Kasumi-1 (cell line): ENCODE results near the gene LRIT3.
"Not testable (repeated sequence)": the region's sequence is repeated elsewhere in the genome, so short reads cannot be mapped to it uniquely, and the experiment has no call there.

Experiments
- DNase-seq, 2 experiments: peaks; one replicate each; lab custom pipeline; 2025; lab: John Stamatoyannopoulos, UW

The LRIT3 gene

GRCh38 chr4:109848501-109848900, 594 bp downstream of the LRIT3 start:
- DNase-seq = no peak

DNA sequence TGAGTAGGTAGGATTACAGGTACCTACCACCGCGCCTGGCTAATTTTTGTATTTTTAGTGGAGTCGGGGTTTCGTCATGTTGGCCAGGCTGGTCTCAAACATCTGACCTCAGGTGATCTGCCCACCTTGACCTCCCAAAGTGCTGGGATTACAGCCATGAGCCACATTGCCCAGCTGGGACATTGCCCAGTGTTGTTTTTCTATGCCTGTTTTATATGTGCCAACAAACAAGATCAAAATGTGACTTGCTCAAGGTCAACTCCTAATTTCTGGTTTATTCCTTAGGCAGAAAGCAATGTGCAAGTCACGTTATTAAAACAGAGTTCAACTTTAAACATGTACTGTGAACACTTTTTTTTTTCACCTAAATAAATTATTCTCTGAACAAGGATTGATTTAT, 2.7 kb downstream of the LRIT3 start:
- DNase-seq = no peak

DNA sequence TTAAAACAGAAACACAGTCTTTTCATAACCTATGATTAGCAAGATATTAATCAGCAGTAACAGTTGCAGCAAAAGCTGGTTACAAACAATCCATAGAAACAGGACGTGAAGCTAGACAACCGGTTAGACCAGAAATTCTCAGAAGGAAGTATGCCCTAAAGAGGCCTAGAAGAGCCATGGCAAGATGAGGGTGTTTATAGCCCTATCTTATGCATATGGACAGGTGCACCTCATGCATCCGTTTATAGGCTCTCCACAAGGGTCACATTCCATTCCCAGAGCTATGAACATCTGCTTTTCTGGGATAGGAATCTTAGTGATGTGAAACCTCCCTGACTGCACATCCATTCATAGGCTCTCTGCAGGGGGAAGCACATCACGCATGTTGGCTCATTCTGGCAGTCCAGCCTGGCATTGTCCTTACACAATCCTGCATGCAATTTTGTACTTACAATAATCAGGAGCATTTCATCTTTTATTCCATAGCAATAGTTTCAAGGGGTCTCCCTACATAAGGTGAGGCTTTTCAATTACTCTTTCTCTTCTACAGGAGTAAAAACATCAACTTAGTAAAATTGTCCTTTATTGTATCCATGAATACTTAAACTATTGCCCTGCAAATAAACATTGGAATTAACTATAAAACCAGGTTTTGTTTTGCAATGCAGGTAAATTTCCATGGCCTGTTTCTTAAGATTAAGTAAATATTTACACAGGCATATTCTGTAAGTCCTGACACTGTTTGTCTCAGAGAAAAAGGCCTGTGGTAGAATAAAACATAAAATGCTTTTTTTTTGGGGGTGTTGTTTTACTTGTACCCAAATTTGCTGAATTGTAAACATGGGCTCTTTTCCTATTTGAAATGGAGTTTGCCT, 11.8 kb downstream of the LRIT3 start:
- not testable (repeated sequence) for DNase-seq

- no peak for DNase-seq
These were observed 13.4 kb downstream of the LRIT3 start for GRCh38 chr4:109861271-109861670.

GRCh38 chr4:109861916-109862511, 14.1 kb downstream of the LRIT3 start:
- DNase-seq = no peak

DNA sequence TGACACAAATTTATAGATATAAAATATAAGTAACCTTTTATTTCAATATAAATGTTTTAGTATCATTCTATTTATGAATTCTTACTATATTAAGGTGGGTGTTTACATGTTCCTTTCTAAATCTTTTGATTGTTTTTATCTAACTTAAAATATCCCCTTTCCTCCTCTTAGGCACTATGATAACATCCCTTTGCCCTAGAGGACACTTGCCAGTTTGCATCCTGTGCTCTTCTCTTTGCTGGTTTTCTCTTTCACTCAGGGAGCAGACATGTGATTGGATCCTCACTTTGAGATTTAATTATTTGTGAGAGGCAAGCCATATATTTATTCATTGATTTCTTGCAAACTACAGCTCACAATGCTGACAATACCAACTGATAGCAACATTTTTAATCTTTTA, 16.2 kb downstream of the LRIT3 start:
- peak in 1 of 2 experiments; percentile 13 for DNase-seq

DNA sequence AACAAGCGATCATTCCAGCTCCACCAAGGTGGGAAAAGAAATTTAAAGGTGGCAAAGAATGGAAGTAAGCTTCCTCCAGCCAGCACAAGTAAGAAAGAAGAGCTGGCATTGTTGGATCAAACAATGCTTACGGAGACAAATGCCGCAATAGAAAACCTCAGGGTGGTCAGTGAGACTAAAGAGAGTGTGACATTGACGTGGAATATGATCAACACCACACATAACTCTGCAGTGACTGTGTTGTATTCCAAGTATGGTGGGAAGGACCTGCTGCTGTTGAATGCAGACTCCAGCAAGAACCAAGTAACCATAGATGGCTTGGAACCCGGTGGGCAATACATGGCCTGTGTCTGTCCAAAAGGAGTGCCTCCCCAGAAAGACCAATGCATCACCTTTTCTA, 22.2 kb downstream of the LRIT3 start:
- no peak for DNase-seq

DNA sequence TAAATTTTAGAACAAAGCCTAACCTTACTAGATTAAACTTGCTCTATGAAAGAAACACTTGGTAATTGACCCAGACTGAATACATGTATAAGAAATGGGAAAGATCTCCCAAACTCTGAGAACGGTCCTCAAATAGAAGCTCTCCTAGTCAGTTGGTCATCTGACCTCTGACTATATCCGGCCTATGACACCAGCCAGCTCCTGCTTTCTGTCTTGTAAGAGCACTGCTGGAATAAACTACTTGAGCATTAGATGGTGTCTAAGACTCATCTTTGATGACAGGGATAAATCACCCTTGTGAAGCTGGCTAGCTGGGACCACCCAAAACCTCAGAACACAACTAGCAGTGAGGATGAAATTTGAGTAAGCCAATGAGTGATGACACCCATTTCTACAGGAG, 24.2 kb downstream of the LRIT3 start:
- no peak for DNase-seq

DNA sequence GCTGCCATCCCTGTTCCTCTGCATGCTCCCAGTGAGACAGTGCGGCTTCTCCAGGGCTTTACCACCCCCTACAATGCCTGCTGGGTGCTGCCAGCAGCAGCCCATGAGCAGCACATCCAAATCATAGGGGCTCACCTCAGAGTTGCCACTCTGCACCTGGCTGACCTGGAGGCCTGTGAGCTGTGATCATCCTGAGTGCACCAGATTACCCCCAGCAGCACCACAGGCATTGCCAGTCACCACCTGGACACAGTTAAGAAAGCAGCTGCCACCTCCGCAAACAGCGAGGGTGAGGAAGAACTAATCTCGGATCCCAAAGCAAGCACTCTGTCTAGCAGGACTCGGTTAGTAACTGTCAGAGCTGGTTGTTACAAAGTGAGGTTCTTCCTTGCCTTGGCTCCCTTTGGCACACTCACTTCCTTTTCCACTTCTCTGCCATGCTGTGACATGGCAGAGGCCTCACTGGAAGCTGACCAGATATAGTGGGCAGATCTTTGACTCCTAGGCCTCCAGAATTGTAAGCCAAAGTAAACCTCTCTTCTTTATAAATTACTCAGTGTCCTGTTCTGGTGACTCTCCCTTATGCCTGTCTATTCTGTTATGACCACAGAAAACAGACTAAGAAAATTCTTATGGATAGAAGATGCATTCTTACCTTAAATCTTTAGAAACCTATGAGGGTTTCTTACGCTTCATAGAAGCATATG, 25.2 kb downstream of the LRIT3 start:
- DNase-seq = no peak

GRCh38 chr4:109873791-109874514, 26.0 kb downstream of the LRIT3 start:
- DNase-seq = no peak

- no peak for DNase-seq
These were observed 27.2 kb downstream of the LRIT3 start for GRCh38 chr4:109875106-109875505.

- not testable (repeated sequence) for DNase-seq
These were observed 27.6 kb downstream of the LRIT3 start for GRCh38 chr4:109875553-109875952.

DNA sequence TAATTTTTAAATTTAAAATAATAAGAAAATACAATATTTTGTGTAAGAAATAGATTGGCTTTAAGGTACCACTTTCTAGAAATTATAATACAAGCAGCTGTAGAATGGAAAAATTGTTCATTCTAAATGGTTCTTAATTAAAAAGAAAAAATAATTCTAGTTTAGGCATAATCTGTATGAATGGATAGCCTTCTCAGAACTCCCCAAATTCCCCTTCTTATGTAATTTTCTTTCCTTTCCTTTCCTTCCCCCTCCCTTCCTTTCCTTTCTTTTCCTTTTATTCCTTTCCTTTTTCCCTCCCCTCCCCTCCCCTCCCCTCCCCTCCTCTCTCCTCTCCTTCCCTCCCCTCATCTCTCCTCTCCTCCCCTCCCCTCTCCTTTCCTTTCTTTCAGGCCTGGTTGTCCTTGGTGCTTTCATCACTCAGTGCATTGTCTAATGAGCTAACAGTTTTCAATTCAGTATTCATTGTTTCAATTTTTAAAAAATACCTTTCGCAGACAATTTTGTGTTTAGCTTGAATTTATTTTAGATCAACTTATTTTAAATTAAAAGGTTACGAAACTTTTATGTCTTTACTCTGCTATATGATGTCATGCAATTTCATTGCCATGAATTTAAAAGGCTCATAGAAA, 28.8 kb downstream of the LRIT3 start:
- no peak for DNase-seq

- DNase-seq = no peak
These were observed 29.5 kb downstream of the LRIT3 start for GRCh38 chr4:109877400-109877799.

GRCh38 chr4:109878355-109878754, 30.4 kb downstream of the LRIT3 start:
- DNase-seq = no peak

DNA sequence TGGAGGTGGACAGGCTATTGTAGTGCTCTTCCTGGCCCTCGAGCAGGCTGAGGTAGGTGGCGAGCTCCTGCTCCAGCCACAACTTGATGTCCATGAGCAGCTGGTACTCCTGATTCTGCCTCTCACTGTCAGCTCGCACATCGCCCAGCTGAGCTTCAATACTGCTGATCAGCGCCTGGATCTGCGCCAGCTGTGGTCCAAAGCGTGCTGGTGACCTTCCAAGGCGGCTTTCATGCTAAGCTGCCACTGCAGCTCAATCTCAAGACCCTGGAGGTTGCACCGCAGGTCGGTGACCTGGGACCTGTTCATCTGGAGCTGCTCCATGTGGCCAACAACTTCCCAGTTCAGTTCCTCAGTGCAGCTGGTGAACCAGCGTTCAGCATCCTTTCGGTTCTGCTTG, 31.2 kb downstream of the LRIT3 start:
- no peak for DNase-seq

- DNase-seq = no peak
These were observed 31.9 kb downstream of the LRIT3 start for GRCh38 chr4:109879636-109880314.

DNA sequence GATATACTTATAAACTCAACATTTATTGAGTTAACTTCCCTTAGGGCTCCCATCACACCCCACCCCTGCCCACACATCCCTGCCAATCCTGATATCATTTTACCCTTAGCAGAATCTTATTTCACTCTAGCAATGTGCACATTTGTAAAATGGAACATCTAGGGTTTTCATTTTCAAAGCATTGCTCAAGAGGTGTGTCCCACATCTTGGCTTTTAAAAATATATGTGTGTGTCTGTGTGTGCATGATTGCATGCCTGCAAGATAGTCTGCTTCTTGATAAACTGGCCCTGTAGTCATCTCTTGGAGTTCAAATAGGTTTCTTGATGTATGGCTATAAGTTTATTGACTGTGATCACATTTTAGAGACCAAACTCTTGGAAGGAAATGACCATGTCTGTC, 38.4 kb downstream of the LRIT3 start:
- no peak for DNase-seq

DNA sequence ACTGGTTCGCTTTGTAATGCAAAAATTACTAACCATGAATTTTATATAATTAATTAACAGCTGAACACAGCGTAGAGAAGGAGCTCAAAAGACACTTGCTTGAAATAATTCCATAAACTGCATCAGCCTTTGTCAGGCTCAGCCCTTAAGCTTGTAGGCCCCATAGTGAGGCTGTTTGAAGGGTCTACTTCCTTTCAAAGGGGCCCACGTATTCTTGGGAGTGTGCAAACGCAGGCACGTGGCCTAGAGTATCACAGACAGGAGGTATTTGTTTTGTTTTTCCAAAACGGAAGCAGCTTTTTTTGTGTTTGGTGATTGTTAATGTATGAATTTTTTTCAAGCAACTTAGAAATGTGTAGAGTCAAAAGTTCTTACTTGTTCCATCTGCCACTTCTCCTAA, 39.2 kb downstream of the LRIT3 start:
- DNase-seq = no peak

DNA sequence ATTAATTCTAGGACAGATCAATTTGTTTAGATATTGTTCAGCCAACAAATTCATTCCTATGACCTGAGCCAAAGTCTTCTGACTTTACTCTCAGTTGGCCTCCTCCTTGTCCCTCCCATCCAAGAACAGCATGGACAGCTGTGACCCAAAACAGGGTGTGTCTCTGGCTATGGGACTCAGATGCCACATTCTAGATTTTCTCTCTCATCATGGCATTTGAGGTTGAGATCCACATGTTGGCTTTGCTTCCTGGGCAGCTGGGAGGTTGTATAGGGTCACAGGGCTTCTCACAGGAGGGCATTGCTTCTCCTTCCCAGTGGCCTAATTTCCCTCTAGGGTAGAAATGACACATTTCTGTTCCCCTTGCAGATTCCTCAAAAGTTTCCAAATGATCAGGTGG, 42.2 kb downstream of the LRIT3 start:
- DNase-seq = no peak

DNA sequence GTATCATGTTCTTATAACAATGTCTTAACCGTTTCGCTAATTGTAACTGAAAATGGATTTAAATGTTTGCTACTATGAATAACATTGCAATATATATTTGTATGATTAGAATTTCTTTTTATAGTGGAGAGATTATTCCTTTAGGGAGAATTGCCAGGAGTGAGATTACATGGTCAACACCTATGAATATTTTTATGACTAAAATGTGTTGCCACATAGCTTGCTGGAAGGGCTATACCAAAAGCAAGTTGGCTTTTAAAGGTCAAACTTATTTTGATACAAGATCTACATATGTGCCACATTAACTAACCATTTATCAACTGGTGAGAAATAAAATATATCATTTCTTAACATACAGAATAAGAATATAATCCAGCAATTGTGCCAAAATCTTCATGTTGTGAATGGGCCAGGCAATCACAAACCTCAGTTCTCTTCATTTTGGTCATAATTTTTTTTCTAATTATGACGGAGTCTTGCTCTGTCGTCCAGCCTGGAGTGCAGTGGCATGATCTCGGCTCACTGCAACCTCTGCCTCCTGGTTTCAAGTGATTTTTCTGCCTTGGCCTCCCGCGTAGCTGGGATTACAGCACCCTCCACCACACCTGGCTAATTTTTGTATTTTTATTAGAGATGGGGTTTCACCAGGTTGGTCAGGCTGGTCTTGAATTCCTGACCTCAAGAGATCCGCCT, 54.8 kb downstream of the LRIT3 start:
- DNase-seq = no peak
